Measurements from ENCODE around the gene LRRC71.

DNA sequence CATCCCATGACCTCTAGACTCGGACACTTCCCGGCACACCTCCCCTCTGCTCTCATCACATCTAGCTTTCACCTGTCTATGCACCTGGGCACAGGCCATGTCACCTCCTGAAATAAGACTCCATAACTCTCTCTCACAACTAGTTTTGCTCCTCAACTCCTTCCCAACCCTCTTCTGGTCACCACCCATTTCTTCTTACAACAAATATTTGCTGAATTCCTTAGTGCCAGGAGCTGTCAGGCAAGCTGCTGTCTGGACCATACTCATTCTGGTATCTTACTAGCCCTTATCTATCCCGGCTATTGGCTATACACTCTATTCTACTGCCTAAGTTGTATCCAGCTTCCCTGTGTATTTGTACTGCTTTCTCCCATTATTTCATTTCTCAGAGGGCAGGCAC, 49.1 kb downstream of the LRRC71 start:
- TF ChIP-seq POLR2A (IDR thresholded peaks at IDR 0.05): no peak
- TF ChIP-seq, protein P1, sequence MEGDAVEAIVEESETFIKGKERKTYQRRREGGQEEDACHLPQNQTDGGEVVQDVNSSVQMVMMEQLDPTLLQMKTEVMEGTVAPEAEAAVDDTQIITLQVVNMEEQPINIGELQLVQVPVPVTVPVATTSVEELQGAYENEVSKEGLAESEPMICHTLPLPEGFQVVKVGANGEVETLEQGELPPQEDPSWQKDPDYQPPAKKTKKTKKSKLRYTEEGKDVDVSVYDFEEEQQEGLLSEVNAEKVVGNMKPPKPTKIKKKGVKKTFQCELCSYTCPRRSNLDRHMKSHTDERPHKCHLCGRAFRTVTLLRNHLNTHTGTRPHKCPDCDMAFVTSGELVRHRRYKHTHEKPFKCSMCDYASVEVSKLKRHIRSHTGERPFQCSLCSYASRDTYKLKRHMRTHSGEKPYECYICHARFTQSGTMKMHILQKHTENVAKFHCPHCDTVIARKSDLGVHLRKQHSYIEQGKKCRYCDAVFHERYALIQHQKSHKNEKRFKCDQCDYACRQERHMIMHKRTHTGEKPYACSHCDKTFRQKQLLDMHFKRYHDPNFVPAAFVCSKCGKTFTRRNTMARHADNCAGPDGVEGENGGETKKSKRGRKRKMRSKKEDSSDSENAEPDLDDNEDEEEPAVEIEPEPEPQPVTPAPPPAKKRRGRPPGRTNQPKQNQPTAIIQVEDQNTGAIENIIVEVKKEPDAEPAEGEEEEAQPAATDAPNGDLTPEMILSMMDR (IDR thresholded peaks at IDR 0.05): no peak

Data from breast epithelium (tissue), 3 donors.